HL-60 (cell line): ENCODE measurements around the gene OSBPL10.

Experiments
- DNase-seq, 2 experiments: peaks; one replicate each; pipeline ENCODE4 v3.0.0-alpha.2; 2010 to 2020; ENCODE audit warnings: low read depth in 1 of 2, low spot score in 1 of 2
- H3K27ac ChIP-seq: fragments of 250-450 bp; sonication (Bioruptor Pico); replicated peaks from 2 replicates; pipeline ENCODE4 v1.5.1; 2020; ENCODE audit warnings: mild to moderate bottlenecking, moderate library complexity
- H3K27me3 ChIP-seq: fragments of 250-450 bp; sonication (Bioruptor Pico); 2 replicates; pipeline ENCODE4 v1.5.1; 2021; ENCODE audit warnings: mild to moderate bottlenecking, moderate library complexity; ENCODE audit not compliant: insufficient read depth, poor library complexity, severe bottlenecking
- H3K4me3 ChIP-seq: replicated peaks from 2 replicates; pipeline ENCODE4 v1.5.1; 2011; ENCODE audit warnings: mild to moderate bottlenecking, control low read depth, low read length; ENCODE audit not compliant: insufficient read depth
- CTCF ChIP-seq: IDR thresholded peaks from one replicate; pipeline ENCODE4 v1.5.1; 2011; ENCODE audit warnings: low read length, control low read depth, inconsistent platforms; ENCODE audit not compliant: insufficient read depth
- GABPA ChIP-seq: IDR thresholded peaks from 2 replicates; pipeline ENCODE4 v1.6.1; 2012; ENCODE audit warnings: low read depth
- POLR2AphosphoS5 ChIP-seq: IDR thresholded peaks from 2 replicates; pipeline ENCODE4 v1.6.1; 2012; ENCODE audit warnings: low read depth
- REST ChIP-seq: IDR thresholded peaks from 2 replicates; pipeline ENCODE4 v1.6.1; 2012; ENCODE audit warnings: low read depth; ENCODE audit not compliant: insufficient replicate concordance
- SPI1 ChIP-seq: IDR thresholded peaks from 2 replicates; pipeline ENCODE4 v1.6.1; 2012; ENCODE audit warnings: low read depth, mild to moderate bottlenecking, borderline replicate concordance

The OSBPL10 gene

DNA sequence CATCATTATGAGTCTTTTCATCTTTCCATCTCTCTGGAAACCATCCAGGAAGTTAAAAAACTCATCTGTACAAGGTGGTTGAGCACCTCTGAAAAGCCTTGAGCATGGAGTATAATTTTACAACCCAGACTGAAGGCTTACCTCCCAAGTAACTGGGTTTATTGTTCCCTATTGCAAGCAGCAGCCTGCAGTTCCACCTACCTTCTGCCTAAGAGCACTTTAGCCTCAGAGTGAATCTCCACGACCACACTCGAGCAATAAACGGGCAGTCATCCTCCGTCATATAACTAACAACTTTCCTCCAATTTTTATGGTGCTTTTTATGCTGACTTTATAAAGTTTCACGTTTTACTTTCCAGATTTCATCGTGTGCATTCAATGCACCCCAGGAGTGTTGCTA lies 32.8 kb downstream of the OSBPL10 start:
- no peak for DNase-seq
- TF ChIP-seq REST: no peak
- H3K27me3 ChIP-seq: no peaks in the 10 kb centered on the region
- no peak overlapping the region for H3K4me3 ChIP-seq
- H3K27ac ChIP-seq: no peak overlapping the region

- H3K4me3 ChIP-seq: no peak overlapping the region
- no peak for TF ChIP-seq SPI1
- no peak for TF ChIP-seq GABPA
- TF ChIP-seq REST: no peak
- no peak for TF ChIP-seq POLR2AphosphoS5
- no peak for TF ChIP-seq CTCF
- H3K27ac ChIP-seq: no peak overlapping the region
- no peak for DNase-seq
- H3K27me3 ChIP-seq: no peaks in the 10 kb centered on the region
Observed at GRCh38 chr3:31947671-31948091, 33.4 kb downstream of the OSBPL10 start.

- no peak overlapping the region for H3K4me3 ChIP-seq
- no peak overlapping the region for H3K27ac ChIP-seq
- H3K27me3 ChIP-seq: no peaks in the 10 kb centered on the region
- TF ChIP-seq GABPA (no peak), POLR2AphosphoS5 (no peak), REST (no peak), SPI1 (no peak), CTCF (no peak)
- DNase-seq: no peak
Observed at GRCh38 chr3:31947162-31947561, 33.9 kb downstream of the OSBPL10 start.

DNA sequence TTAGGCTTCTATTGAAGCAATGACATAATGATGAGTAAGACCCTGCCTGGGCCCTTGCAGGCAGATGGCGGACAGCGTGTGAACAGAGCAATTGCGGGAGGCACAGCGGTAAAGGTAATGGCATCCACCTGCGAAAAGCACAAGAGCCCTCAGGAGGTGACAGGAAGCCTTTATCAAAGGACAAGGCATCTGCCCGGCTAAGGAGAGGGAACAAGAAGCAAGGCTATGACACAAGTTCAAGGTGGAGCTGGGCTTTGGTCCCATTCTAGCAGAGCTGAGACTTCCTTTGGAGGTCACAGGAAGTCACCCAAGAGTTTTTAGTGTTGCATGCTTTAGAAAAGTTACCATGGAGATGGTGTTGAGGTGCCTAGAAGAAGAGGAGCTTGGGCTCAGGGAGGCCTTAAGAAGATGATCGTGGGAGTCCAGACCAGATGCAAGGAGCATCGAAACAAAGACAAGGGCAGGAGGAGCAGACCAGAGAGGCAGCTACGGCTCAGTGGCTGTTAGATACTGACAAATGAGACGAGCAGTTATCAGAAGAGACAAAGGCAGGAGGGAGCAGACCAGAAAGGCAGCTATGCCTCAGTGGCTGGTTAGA lies 34.5 kb downstream of the OSBPL10 start:
- no peak for TF ChIP-seq SPI1
- TF ChIP-seq REST: no peak
- TF ChIP-seq GABPA: no peak
- TF ChIP-seq CTCF: no peak
- no peak for TF ChIP-seq POLR2AphosphoS5
- Histone ChIP-seq H3K4me3 (no peak overlapping the region), H3K27ac (no peak overlapping the region), H3K27me3 (no peaks in the 10 kb centered on the region)
- no peak for DNase-seq
